Measurements from ENCODE around the gene FYB1. TPM values are rescaled to one million over a fixed set of nuclear protein-coding genes. Genes with fewer than 3 reads are reported as not detected.

FYB1 gene
- total RNA-seq, 2 experiments from 2014 or later = 71.3 to 74.1 TPM

DNA sequence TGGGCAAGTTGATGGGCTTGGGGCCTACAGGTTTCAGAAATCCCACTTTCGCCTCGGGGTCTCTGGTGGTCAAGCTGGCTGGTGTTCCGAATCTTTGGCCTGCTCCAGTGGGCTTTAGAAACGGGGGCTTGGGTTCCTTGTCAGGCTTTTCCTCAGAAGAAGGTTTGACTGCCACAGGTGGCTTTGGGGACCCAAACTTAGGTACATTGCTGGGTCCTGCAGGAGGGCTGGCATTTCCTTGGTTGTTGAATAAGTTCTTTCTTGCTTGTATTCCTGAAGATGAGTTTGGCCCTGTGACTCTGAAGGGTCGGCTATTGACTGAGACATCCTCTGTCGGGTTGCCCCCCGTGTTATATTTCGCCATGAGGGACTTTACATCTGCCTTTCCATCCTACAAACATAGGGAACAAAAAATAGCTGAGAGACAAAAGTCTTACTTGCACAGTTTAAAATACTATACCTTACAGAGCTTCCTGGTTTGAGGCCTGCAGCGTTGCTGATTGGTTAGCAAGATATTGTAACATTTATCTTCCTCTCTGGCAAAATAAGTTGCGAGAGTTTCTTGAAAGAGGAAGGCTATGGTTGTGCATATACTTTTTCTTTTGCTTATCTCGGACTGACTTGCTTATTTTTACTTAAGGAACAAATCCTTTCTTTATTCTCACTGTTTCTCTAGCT, 16.6 kb downstream of the FYB1 start:
- Mint-ChIP-seq H3K4me1 (peaks cover 39% of the 10 kb centered on the region), H3K9me3 (no peaks in the 10 kb centered on the region), H3K27ac (peak overlapping the region; percentile 98), H3K27me3 (no peaks in the 10 kb centered on the region), H3K4me3 (peak overlapping the region; percentile 94), H3K36me3 (peaks cover 15% of the 10 kb centered on the region)
- DNase-seq = no peak

DNA sequence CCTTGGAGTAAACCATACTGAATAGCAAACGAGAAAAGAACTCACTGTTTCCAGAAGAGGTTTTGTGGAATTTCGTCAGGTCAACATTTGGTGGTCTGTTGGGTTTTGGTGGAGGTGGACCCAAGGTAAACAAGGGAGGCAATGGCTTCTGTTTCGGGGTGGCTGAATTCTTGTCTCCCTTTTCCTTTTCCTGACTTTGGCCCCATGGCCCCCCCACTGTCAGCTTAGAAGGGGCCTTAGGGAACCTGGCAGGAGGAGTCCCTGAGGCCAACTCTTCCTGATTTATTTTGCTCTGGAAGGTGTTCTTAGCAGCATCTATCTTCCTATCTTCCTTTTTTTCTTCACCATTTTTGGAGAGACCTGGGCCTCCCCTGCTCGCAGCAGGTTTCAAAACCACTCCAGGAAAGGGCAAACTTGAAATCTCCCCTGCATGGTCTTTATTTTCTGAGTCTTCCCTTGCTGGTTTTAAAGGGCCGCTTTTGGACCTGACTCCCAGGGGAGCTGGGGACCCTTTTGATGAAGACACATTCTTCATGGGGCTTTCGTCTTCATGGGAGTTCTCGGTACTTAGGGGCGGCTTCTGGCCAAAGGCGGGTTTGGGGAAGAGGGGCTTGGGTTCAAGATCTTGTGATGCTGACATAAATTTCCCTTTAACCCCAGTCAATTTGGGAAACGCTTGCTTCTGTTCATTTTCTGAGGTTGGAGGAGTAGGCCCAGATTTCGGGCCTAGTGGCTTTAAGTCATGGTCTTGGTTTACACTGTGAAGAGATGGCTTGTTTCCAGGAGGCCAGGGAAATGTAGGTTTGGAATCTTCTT, 17.4 kb downstream of the FYB1 start:
- Mint-ChIP-seq H3K27ac (peak overlapping the region; percentile 98), H3K36me3 (peaks cover 15% of the 10 kb centered on the region), H3K4me1 (peaks cover 39% of the 10 kb centered on the region), H3K4me3 (peak overlapping the region; percentile 94), H3K27me3 (no peaks in the 10 kb centered on the region), H3K9me3 (no peaks in the 10 kb centered on the region)
- no peak for DNase-seq

DNA sequence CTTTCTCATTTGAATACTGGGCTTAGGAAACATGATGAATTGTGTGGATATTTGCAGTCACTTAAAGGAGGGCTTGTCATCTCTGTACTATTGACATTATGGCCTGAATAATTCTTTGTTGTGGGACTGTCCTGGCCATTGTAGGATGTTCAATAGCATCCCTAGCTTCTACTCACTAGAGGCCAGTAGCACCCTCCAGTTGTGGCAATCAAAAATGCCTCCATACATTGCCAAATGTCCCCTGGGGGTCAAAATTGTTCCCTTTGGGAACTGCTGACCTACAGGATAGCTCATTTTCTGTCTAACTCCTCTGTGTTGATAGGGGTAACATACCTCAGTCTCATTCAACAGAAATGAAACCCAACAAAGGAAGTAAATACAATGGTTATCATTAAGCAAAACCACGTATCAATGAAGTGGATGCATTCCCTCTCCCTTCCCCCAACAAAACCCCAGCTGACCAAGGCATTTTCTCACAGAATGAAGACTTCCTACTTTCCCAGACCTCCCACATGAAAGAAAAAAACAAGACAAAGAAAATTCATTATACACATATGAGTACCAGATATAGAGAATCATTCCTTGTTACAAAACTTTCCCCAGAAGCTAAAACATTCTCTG, 18.1 kb downstream of the FYB1 start:
- Mint-ChIP-seq H3K4me3 (peak overlapping the region; percentile 94), H3K9me3 (no peaks in the 10 kb centered on the region), H3K36me3 (peaks cover 17% of the 10 kb centered on the region), H3K4me1 (peaks cover 40% of the 10 kb centered on the region), H3K27ac (peak overlapping the region; percentile 98), H3K27me3 (no peaks in the 10 kb centered on the region)
- no peak for DNase-seq

DNA sequence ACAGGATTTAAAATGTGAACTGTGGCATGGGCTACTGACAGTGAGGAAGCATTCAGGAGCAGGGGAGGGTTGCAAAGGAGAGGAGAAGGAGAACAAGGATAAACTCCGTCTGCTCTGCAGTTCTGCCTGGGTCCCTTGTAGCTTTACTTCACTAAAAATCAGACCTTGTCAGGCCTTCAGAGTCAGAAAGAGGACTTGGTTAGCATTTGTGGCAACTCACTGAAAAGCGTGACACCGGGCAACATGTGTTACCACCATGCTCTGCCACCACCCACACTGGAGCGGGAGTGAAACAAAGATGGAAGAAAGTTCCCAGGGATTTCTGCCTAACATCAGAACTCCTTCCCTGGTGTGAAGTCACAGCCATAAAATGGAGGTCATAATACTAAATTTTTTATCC, 19.3 kb downstream of the FYB1 start:
- H3K4me3 Mint-ChIP-seq = peak overlapping the region; percentile 94
- no peaks in the 10 kb centered on the region for H3K9me3 Mint-ChIP-seq
- no peak for DNase-seq
- peaks cover 19% of the 10 kb centered on the region for H3K36me3 Mint-ChIP-seq
- H3K4me1 Mint-ChIP-seq = peaks cover 38% of the 10 kb centered on the region
- peak overlapping the region; percentile 98 for H3K27ac Mint-ChIP-seq
- H3K27me3 Mint-ChIP-seq = no peaks in the 10 kb centered on the region

DNA sequence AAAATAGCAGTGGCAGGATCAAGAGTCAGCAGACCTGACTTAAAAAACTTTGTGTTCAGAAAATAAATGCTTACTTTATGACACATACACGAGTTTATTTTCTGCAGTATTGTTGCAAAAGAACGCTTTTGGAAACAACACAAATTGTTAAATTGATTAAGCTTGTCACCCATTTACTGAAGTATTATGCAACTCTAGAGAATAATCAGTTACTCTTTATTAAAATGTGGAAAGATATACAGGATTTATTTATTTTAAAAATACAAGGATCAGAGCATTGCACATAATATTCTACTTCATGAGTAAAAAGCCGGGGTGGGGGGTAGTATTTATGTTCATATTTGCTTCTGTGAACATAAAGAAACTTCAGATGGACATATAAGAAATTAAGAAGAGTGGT, 20.0 kb downstream of the FYB1 start:
- Mint-ChIP-seq H3K9me3 (no peaks in the 10 kb centered on the region), H3K4me3 (peak overlapping the region; percentile 94), H3K36me3 (peaks cover 24% of the 10 kb centered on the region), H3K4me1 (peaks cover 38% of the 10 kb centered on the region), H3K27ac (peak overlapping the region; percentile 98), H3K27me3 (no peaks in the 10 kb centered on the region)
- no peak for DNase-seq

DNA sequence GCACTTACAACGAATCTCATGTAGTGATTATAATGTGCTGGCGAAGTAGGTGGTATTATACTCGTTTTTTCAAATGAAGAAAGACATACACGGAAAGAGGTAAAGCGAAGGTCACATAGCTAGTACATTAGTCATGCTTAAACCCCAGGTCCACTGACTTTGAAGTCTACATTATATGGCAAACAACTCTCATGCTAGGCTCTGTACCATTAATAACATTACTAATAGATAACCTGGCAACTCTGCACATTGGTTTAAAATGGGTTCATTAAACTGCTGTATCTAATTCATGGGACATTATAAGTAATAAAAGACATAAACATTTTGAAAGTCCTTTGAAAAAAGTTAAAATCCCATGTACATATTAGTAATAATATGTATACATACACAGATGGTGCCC, 21.2 kb downstream of the FYB1 start:
- Mint-ChIP-seq H3K36me3 (peaks cover 25% of the 10 kb centered on the region), H3K27me3 (no peaks in the 10 kb centered on the region), H3K4me3 (peak overlapping the region; percentile 69), H3K4me1 (peaks cover 45% of the 10 kb centered on the region), H3K27ac (peak overlapping the region; percentile 66), H3K9me3 (no peaks in the 10 kb centered on the region)
- DNase-seq = no peak

DNA sequence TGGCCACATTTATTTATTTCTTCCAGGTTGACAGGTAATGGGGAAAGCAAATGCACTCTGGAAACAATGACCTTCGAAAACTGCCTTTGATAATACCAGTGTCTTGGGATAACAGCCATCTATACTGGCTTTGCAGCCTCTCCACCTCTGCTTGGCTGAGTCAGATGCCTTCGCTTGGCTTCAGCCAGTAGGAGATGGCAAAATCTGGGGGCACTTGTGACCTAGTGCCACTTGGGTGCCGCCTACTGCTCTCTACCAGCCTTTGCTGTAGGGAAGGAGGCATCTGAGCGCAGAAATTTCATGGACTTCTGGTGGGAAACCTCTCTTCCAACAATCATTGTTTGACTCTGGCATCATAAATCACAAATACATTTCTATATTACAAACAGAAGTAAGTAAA, 21.8 kb downstream of the FYB1 start:
- peak; percentile 57 for DNase-seq
- Mint-ChIP-seq H3K36me3 (peaks cover 25% of the 10 kb centered on the region), H3K9me3 (no peaks in the 10 kb centered on the region), H3K27ac (peak overlapping the region; percentile 77), H3K27me3 (no peaks in the 10 kb centered on the region), H3K4me1 (peaks cover 51% of the 10 kb centered on the region), H3K4me3 (peak overlapping the region; percentile 65)

DNA sequence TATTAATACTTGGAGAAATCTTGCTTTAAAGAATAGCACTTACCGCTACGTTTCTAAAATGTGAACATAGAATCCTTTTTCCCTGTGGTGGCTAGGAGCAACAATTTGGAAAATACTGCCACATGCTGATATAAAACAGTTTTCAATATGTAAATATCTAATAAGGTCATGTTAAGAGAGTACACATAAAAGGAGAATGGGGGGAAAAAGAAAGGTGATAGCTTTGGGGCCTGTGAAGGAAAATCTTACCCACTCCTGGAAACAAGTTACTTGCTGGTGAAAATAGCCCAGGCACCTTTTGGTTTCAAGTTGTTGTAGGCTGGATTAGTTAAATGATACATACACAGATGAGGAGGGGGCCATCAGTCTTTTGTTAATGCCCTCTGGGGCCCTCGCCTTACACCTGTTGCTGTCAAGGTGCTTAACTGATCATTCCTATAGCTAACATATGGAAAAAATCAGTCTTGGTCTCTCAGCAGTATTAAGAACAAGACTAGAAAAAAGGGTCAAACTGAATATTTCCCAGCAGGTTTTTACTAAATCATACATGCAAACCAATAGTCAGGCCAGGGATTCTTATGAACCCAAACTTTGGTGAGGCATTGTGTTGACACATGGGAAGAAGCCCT, 24.1 kb downstream of the FYB1 start:
- peak overlapping the region; percentile 96 for H3K27ac Mint-ChIP-seq
- no peaks in the 10 kb centered on the region for H3K27me3 Mint-ChIP-seq
- H3K4me1 Mint-ChIP-seq = peaks cover 71% of the 10 kb centered on the region
- peaks cover 16% of the 10 kb centered on the region for H3K36me3 Mint-ChIP-seq
- H3K9me3 Mint-ChIP-seq = no peaks in the 10 kb centered on the region
- no peak for DNase-seq
- H3K4me3 Mint-ChIP-seq = peak overlapping the region; percentile 82

DNA sequence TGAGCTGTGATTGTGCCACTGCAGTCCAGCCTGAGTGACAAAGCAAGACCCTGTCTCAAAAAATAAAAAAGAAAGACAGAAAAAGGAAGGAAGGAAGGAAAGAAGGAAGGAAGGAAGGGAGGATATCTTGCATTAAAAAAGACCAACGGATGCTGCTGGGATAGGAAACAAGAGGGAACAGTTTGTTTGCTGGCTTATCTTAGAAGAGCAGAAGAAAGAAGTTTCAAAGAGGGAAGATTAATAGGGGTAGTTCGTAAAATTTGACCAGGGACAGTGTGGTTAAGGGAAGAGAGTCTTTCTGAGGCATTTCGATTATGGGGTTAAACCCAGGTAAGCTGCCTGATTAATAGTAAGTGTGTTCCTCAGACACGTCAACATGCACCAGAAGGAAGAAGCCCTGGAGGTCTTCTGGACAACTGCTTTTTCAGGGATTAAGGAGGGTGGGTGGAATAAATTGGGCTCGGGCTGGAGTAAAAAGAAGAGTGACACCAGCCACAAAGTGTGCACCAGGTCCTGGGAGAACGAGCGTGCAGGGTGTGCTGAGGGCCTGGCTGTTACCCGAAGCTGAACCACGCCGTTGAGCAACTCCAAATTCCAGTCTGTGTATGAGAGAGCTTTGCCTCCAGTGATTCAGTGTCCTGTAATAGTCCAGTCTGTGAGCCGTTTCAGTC, 24.8 kb downstream of the FYB1 start:
- Mint-ChIP-seq H3K27ac (peak overlapping the region; percentile 96), H3K9me3 (no peaks in the 10 kb centered on the region), H3K36me3 (peaks cover 10% of the 10 kb centered on the region), H3K4me3 (peak overlapping the region; percentile 82), H3K4me1 (peaks cover 78% of the 10 kb centered on the region), H3K27me3 (no peaks in the 10 kb centered on the region)
- no peak for DNase-seq

DNA sequence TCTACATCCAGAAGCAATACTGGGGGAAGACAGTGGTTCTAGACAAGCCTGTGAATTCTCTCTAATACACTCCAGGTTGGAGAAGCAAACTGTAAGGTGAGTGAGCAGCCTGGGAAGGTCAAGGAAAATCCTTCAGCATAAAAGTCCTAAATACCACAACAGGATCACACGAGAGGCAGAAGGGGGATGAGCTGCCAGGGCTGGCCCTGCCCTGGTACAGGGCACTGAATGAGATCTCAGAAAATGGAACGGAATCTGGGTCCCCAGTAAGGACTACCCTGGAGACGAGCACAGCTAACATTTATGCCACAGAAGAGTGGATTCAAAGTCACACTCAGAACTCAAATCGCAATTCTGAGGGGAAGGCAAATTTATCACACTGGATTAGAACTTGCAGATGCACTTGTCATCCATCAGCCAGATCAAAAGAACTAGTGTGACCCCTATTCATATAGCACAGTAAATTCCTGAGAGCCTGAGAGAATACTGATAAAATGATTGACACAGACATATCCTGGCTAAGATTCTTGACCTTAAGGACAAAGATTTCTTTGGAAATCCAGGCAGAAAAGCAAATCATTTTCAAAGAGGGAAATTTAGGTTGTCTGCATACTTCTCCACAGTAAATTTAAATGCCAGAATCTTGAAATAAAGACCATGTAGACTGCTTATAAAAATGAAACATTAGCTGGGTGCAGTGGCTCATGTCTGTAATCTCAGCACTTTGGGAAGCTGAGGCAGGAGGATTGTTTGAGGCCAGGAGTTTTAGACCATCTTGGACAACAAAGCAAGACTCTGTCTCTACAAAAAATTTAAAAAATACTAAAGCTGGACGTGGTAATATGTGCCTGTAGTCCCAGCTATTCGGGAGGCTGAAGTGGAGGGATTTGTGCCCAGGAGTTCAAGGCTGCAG, 25.6 kb downstream of the FYB1 start:
- Mint-ChIP-seq H3K4me3 (peak overlapping the region; percentile 82), H3K27me3 (no peaks in the 10 kb centered on the region), H3K4me1 (peaks cover 86% of the 10 kb centered on the region), H3K27ac (peak overlapping the region; percentile 96), H3K36me3 (peaks cover 10% of the 10 kb centered on the region), H3K9me3 (no peaks in the 10 kb centered on the region)
- no peak for DNase-seq

DNA sequence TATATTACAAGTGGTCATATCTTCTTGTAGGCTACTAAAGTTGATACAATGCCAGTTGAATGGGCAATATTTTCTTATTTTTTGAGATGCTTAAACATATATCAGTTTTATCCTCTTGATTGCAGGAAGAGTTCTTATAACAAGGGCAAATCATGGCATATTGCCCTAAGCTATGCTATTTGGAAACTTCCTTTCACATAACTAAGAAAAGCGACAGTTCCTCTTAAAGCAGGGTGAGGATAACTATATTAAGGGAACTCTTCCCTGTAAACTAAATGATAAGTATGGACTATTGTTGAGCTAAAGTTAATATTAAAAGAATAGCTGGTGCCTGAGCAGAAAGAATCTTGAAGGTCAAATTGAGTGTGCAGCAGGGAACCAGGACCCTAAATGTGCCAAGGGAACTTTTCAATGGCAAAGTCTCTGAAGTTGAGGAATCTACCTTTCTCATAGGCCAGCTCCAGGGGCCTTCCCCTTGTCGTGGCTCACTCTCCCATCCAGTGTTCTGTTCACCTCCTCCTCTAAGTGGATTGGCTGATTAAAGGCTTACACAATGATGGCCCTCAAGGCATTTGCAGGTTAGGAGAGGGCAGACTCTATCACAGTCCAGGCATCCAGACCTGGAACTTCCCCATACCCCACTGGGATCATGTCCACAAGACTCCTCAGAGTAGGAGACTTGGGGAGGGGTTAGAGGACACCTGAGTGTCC, 26.8 kb downstream of the FYB1 start:
- Mint-ChIP-seq H3K4me3 (no peak overlapping the region), H3K27me3 (no peaks in the 10 kb centered on the region), H3K4me1 (peaks cover 94% of the 10 kb centered on the region), H3K9me3 (no peaks in the 10 kb centered on the region), H3K27ac (peak overlapping the region; percentile 96), H3K36me3 (peaks cover 10% of the 10 kb centered on the region)
- no peak for DNase-seq

DNA sequence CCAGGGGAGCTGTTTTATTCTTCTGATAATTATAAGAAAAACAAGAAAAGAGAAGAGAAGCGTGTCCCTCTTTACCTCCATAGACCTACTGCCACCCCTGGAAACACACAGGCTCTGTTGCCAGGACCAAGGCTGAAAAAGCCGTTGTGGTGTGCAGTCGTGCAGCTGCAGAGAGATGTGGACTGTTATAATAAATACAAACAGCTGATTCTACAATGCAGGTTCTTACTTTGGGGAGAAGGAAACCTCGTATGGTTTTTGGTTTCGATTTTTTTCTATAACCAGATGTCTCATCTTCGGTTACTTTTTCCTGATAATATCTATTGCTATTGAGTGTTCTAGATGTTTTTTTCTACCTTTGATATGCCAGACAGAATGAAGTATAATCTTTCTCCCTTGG, 28.1 kb downstream of the FYB1 start:
- Mint-ChIP-seq H3K27ac (peak overlapping the region; percentile 95), H3K4me3 (peak overlapping the region; percentile 64), H3K4me1 (peaks cover 92% of the 10 kb centered on the region), H3K9me3 (no peaks in the 10 kb centered on the region), H3K36me3 (peaks cover 9% of the 10 kb centered on the region), H3K27me3 (no peaks in the 10 kb centered on the region)
- no peak for DNase-seq

DNA sequence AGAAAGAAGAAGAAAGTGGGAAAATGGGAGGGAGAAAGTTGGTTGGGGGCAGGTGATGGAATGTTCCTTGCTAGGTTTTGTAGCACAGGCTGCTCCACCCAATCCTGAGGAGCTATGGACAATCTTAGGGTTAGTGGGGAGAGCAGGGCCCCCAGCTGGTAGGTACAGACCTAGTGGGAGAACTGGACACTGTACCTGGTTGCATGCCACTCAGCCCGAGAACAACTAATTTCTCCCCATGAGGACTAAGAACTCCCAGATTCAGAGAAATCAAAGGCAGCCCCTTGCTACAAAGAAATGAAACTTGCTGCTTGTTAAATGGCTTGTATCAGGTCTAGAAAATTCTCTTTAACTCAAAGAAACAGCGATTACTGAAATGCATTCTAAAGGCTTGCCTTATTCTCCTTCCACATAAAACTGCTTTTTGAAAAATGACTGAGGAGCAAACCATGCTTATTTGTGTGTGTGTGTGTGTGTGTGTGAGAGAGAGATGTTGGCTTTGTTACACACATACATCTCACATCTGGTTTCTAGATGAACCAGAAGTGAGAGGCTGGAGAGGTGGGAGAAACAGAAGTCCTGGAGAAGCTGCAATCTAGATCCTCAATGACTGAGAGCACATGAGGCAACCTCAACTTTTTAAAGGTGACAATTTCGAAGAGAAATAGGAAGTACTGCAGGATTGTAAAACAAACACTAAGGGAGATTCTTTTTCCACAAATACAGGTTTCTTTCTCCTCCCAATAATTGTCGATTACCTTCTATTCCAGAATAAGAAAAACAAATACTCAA, 28.9 kb downstream of the FYB1 start:
- peaks cover 9% of the 10 kb centered on the region for H3K36me3 Mint-ChIP-seq
- H3K27ac Mint-ChIP-seq = peak overlapping the region; percentile 95
- no peaks in the 10 kb centered on the region for H3K27me3 Mint-ChIP-seq
- H3K4me1 Mint-ChIP-seq = peaks cover 92% of the 10 kb centered on the region
- peak overlapping the region; percentile 64 for H3K4me3 Mint-ChIP-seq
- no peaks in the 10 kb centered on the region for H3K9me3 Mint-ChIP-seq
- DNase-seq = no peak

Measured in activated naive CD8-positive, alpha-beta T cell treated with anti-CD3 and anti-CD28 coated beads for 36 hours (primary cell).